Measurements from ENCODE around the gene RSPH4A. TPM values are rescaled to one million over a fixed set of nuclear protein-coding genes. Genes with fewer than 3 reads are reported as not detected.
A peak's percentile ranks its signal among the peaks of the same experiment; 100 is the strongest.

Gene RSPH4A
- total and polyA plus RNA-seq, 2 of the 8 experiments (the other 6 are each of a cell fraction or from before 2014, with no cell fraction given) = 0.38 to 0.52 TPM

- H2BK120ac ChIP-seq (replicated peaks; ENCODE audit: low read depth, low read length) = no peak overlapping the region
- TF ChIP-seq SAP30 (IDR thresholded peaks at IDR 0.05; ENCODE audit: insufficient read depth, insufficient replicate concordance, low read length) (peak; percentile 65), SP4 (IDR thresholded peaks at IDR 0.05; ENCODE audit: low read length) (no peak)
- peak overlapping the region; percentile 74 to 88 for H3K4me2 ChIP-seq (ENCODE audit: insufficient read depth in 1 of 2, low read depth in 2 of 2, low read length in 2 of 2)
- H4K8ac ChIP-seq (ENCODE audit: extremely low read depth, insufficient read depth, low read length) = peak overlapping the region; percentile 54; the same call in 1 of the 2 replicates
- H2AK5ac ChIP-seq (ENCODE audit: low read depth, low read length) = no peak overlapping the region
- 3% methylated on average over 12 of the region's 12 CpGs; no CpG with 5 or more reads in 1 of the 2 experiments for WGBS, 2 experiments (ENCODE audit: extremely low coverage in 1 of 2, insufficient coverage in 1 of 2, insufficient read length in 1 of 2, insufficient replicate concordance in 2 of 2, low coverage in 1 of 2, low lambda C conversion rate in 2 of 2, missing lambda C conversion rate in 1 of 2)
- H3K27me3 ChIP-seq (replicated peaks in 1 of 4; ENCODE audit: control insufficient read depth in 3 of 4, extremely low read depth in 1 of 4, insufficient read depth in 3 of 4, low read length in 3 of 4) = no peaks in the 10 kb centered on the region
- peaks cover 2% of the 10 kb centered on the region for H3K79me1 ChIP-seq (ENCODE audit: low read depth, low read length)
- no peak overlapping the region for H3K18ac ChIP-seq (ENCODE audit: extremely low read depth, low read length)
- POLR2A ChIA-PET (ENCODE audit: partially characterized antibody) = interaction anchor here (0.8 to 1.7 kb wide), 8 partner anchors 11 to 110 kb away, joined by 3 to 12 read pairs (median 4); partner anchors contain the start of genes CALHM4, KPNA5 and RSPH4A
- H3K4ac ChIP-seq (replicated peaks; ENCODE audit: insufficient read length, low read depth, low read length) = no peak overlapping the region
- DNase-seq (ENCODE audit: low read depth in 1 of 2, low spot score in 2 of 2) = no peak
- H3K23me2 ChIP-seq (ENCODE audit: low read depth, low read length) = peaks cover 3% of the 10 kb centered on the region; the same call in 1 of the 2 replicates
- peaks cover 0 to 3% of the 10 kb centered on the region in 2 experiments for H4K20me1 ChIP-seq (replicated peaks in 1 of 2; ENCODE audit: control insufficient read depth in 1 of 2, insufficient read depth in 2 of 2, low read length in 2 of 2)
- peak overlapping the region; percentile 3 for H3K56ac ChIP-seq (replicated peaks; ENCODE audit: insufficient read length, low read depth, low read length)
- H3K14ac ChIP-seq (ENCODE audit: insufficient read length) = no peak overlapping the region
- H3K27ac ChIP-seq (ENCODE audit: low read depth, low read length) = peak overlapping the region; percentile 6; the same call in 1 of the 2 replicates
- H3K9ac ChIP-seq (replicated peaks in 1 of 4; ENCODE audit: extremely low read depth in 1 of 4, low read depth in 3 of 4, low read length in 3 of 4) = peak overlapping the region; percentile 75 to 96 (median 84)
- peaks cover 5 to 44% of the 10 kb centered on the region in 2 experiments; a peak in 3 of 4 replicates for H3K79me2 ChIP-seq (ENCODE audit: control insufficient read depth in 1 of 2, insufficient read depth in 2 of 2, low read length in 2 of 2)
- H2BK12ac ChIP-seq (ENCODE audit: low read depth, low read length) = no peak overlapping the region
- H4K5ac ChIP-seq (ENCODE audit: insufficient read length, low read depth, low read length) = no peak overlapping the region
- no peak overlapping the region for H4K91ac ChIP-seq (replicated peaks; ENCODE audit: insufficient read length, low read length)
- H2BK20ac ChIP-seq (ENCODE audit: low read length) = no peak overlapping the region
- H3K4me3 ChIP-seq (ENCODE audit: extremely low read depth in 1 of 4, insufficient read depth in 2 of 4, low read depth in 3 of 4, low read length in 4 of 4) = peak overlapping the region; percentile 73 to 97 (median 83)
- peak overlapping the region; percentile 76 for H2BK5ac ChIP-seq (ENCODE audit: low read depth, low read length)
- H3K36me3 ChIP-seq (ENCODE audit: control insufficient read depth in 2 of 4, insufficient read depth in 4 of 4, low read length in 3 of 4) = peaks cover 0 to 2% (median 0%) of the 10 kb centered on the region in 4 experiments; a peak in 2 of 8 replicates
- H2BK15ac ChIP-seq (ENCODE audit: low read length) = no peak overlapping the region
- no peak overlapping the region for H3K23ac ChIP-seq (ENCODE audit: insufficient read length)
- FAIRE-seq = no peak
- H3K4me1 ChIP-seq (replicated peaks in 1 of 4; ENCODE audit: control insufficient read depth in 3 of 4, insufficient read depth in 4 of 4, low read length in 3 of 4) = peaks cover 0 to 3% (median 1%) of the 10 kb centered on the region in 4 experiments; a peak in 3 of 7 replicates
- H3K9me3 ChIP-seq (ENCODE audit: insufficient read depth in 2 of 2, low read depth in 1 of 2, low read length in 1 of 2) = no peaks in the 10 kb centered on the region
- H2AFZ ChIP-seq (ENCODE audit: low read length) = peak overlapping the region; percentile 78; the same call in 1 of the 2 replicates
- CTCF ChIA-PET (ENCODE audit: partially characterized antibody) = interaction anchor here (0.7 to 5.9 kb wide), 13 partner anchors 11 to 302 kb away, joined by 3 to 59 read pairs (median 4); partner anchors contain the start of gene RSPH4A
Measured at GRCh38 chr6:116571683-116572000, 44.6 kb upstream of the RSPH4A start.

Data from H1 (cell line).